RWPE2 (cell line): ENCODE measurements around the gene TAS1R2.

Experiments
- ATAC-seq: fragments of 200-7000 bp; cut with Tn5 transposase; 3 replicates; pipeline ENCODE4 v1.9.1; 2021; ENCODE audit warnings: low read depth
- DNase-seq: peaks from one replicate; pipeline ENCODE4 v3.0.0-alpha.2; 2020; ENCODE audit warnings: low spot score
- H3K27ac ChIP-seq: fragments of 450-650 bp; 2 replicates; pipeline ENCODE4 v1.5.1; 2017; ENCODE audit warnings: mild to moderate bottlenecking; ENCODE audit not compliant: poor library complexity, severe bottlenecking
- H3K27me3 ChIP-seq: fragments of 250-450 bp; sonication (Bioruptor Pico); 2 replicates; pipeline ENCODE4 v1.5.1; 2021; ENCODE audit warnings: mild to moderate bottlenecking, moderate library complexity; ENCODE audit not compliant: insufficient read depth, poor library complexity, severe bottlenecking
- H3K36me3 ChIP-seq: fragments of 250-450 bp; sonication (Bioruptor Pico); 2 replicates; pipeline ENCODE4 v1.5.1; 2020; ENCODE audit warnings: low read depth, mild to moderate bottlenecking, moderate library complexity
- H3K4me1 ChIP-seq: fragments of 250-450 bp; sonication (Bioruptor Pico); 2 replicates; pipeline ENCODE4 v1.5.1; 2021; ENCODE audit warnings: mild to moderate bottlenecking, moderate library complexity; ENCODE audit not compliant: insufficient read depth, poor library complexity, severe bottlenecking
- H3K4me3 ChIP-seq: fragments of 250-450 bp; sonication (Bioruptor Pico); 2 replicates; pipeline ENCODE4 v1.5.1; 2021; ENCODE audit warnings: mild to moderate bottlenecking, moderate library complexity; ENCODE audit not compliant: severe bottlenecking
- H3K9me3 ChIP-seq: fragments of 250-450 bp; sonication (Bioruptor Pico); 2 replicates; pipeline ENCODE4 v1.5.1; 2021; ENCODE audit warnings: mild to moderate bottlenecking, moderate library complexity; ENCODE audit not compliant: severe bottlenecking
- CTCF ChIP-seq: fragments of 450-650 bp; IDR thresholded peaks from one replicate; pipeline ENCODE4 v1.5.1; 2017; ENCODE audit warnings: mild to moderate bottlenecking, moderate library complexity; ENCODE audit not compliant: poor library complexity, severe bottlenecking

TAS1R2 gene

GRCh38 chr1:18878538-18879214, 19.2 kb upstream of the TAS1R2 start:
- ATAC-seq (no peak), DNase-seq (no peak)
- Histone ChIP-seq H3K4me3 (no peak overlapping the region), H3K9me3 (no peaks in the 10 kb centered on the region), H3K27ac (no peak overlapping the region), H3K4me1 (no peaks in the 10 kb centered on the region), H3K36me3 (peaks cover 2% of the 10 kb centered on the region), H3K27me3 (no peaks in the 10 kb centered on the region)
- TF ChIP-seq CTCF, result no peak

- ATAC-seq (no peak), DNase-seq (no peak)
- Histone ChIP-seq H3K27ac (no peak overlapping the region), H3K4me3 (no peak overlapping the region), H3K27me3 (no peaks in the 10 kb centered on the region), H3K4me1 (no peaks in the 10 kb centered on the region), H3K9me3 (no peaks in the 10 kb centered on the region), H3K36me3 (no peaks in the 10 kb centered on the region)
- TF ChIP-seq CTCF, result no peak
Measured at GRCh38 chr1:18877282-18877681, 17.8 kb upstream of the TAS1R2 start.

GRCh38 chr1:18876210-18876609, 16.8 kb upstream of the TAS1R2 start:
- H3K36me3 ChIP-seq, result no peaks in the 10 kb centered on the region
- no peak overlapping the region for H3K27ac ChIP-seq
- DNase-seq, result no peak
- no peaks in the 10 kb centered on the region for H3K9me3 ChIP-seq
- no peaks in the 10 kb centered on the region for H3K27me3 ChIP-seq
- no peak overlapping the region for H3K4me3 ChIP-seq
- no peaks in the 10 kb centered on the region for H3K4me1 ChIP-seq
- no peak for ATAC-seq
- TF ChIP-seq CTCF, result no peak

- no peaks in the 10 kb centered on the region for H3K27me3 ChIP-seq
- H3K36me3 ChIP-seq, result no peaks in the 10 kb centered on the region
- TF ChIP-seq CTCF, result no peak
- H3K9me3 ChIP-seq, result no peaks in the 10 kb centered on the region
- H3K27ac ChIP-seq, result no peak overlapping the region
- ATAC-seq (no peak), DNase-seq (no peak)
- H3K4me1 ChIP-seq, result no peaks in the 10 kb centered on the region
- no peak overlapping the region for H3K4me3 ChIP-seq
Measured at GRCh38 chr1:18875796-18876128, 16.3 kb upstream of the TAS1R2 start.

DNA sequence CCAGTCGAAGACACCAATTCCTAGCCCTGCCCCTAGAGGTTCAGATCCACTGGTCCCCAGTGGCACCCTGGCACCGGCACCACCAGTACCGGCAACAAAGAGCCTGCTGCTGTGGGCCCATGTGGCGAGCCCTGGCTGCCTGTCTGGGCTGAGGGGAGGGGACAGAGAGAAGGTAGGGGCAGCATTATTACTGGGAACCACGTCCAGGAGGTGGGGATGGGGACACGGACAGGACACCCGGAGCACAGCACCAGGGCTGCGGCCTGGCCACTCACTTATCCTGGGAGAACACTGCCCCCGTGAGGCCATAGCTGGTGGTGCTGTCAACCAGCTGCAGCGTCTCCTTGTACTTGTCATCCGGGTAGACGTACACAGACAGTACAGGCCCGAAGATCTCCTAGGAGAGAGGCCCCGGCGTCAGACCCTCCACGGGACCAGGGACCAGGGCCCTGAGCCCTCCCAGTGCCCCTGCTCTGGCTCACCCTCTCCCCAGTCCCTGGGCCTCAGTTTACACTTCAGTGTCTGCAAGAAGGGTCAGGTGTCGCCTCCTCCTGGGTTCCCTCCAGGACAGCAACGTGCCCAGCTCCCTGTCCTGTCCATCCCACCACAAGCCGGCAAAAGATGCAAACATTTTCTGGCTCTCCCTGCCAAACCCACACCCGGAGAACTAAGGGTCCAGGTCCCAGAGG, 15.8 kb upstream of the TAS1R2 start:
- Histone ChIP-seq H3K27ac (no peak overlapping the region), H3K4me3 (no peak overlapping the region), H3K9me3 (no peaks in the 10 kb centered on the region), H3K4me1 (no peaks in the 10 kb centered on the region), H3K27me3 (no peaks in the 10 kb centered on the region), H3K36me3 (no peaks in the 10 kb centered on the region)
- peak; percentile 71 for TF ChIP-seq CTCF
- DNase-seq (no peak), ATAC-seq (peak; percentile 70)
